GM18526 (cell line): ENCODE data around the gene PAK2.

ENCODE experiments used
- POLR2A ChIP-seq: IDR thresholded peaks from 3 replicates; pipeline ENCODE4 v1.6.1; 2011; ENCODE audit not compliant: insufficient read length; ENCODE audit errors: extremely low read depth

PAK2 gene

GRCh38 chr3:196810963-196811581, 71.4 kb downstream of the PAK2 start:
- no peak for TF ChIP-seq POLR2A

DNA sequence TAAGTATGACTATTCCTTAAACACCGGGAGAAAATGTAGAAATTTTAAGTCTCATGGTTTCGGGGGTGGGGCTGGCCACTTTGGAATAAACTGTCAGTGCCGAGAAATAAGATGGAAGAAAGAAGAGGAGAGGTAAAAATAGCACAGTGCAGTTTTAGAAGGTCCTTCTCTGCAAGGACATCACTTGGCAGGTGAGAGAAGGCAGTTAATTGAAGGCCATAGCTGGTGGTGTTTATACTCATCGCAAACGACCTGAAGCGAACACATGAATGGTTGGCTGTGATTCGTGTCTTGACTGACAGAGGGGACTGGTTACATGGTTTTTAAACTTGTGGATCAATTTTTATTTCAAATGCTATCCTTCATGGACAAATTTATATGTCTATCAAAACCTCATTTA, 73.2 kb downstream of the PAK2 start:
- TF ChIP-seq POLR2A = no peak

DNA sequence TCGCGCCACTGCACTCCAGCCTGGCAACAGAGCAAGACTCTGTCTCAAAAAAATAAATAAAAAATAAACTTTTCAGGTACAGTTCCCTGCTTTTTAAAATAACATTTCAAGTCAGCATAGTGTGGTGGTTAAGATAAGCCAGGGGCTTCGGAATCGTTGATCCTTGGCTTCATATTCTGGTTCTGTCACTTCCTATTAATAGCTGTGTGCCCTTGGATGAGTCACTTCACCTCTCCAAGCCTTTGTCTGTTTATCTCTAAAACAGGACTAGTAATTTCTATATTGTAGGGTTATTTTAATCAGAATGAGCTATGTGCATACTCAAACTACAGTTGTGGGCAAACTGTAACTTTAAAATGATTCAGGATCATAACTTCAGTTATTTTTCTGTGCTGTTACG, 74.2 kb downstream of the PAK2 start:
- no peak for TF ChIP-seq POLR2A

DNA sequence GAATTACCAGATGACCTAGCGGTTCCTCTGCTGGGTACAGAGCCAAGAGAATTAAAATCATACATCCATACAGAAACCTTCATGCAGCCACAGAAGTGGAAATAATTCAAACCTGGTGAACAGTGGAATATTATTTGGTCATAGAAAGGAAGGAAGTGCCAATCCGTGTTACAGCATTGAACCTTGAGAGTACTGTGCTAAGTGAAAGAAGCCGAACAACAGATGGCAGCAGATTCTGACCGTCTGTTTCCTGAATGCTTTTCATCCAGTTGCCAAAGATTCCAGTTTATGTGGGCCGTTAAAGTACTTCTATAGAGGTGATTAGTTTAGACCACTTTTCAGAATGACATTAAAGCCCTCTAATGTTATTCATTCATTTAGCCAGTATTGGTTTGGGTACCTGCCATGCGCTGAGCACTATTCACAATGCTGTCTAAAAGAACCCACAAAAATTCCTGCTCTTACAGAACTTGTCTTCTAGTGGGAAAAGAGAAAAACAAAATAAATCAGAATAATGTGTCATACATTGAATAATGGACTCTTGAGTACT, 82.2 kb downstream of the PAK2 start:
- TF ChIP-seq POLR2A = no peak

- no peak for TF ChIP-seq POLR2A
These were observed 95.4 kb downstream of the PAK2 start for GRCh38 chr3:196835086-196835485.

DNA sequence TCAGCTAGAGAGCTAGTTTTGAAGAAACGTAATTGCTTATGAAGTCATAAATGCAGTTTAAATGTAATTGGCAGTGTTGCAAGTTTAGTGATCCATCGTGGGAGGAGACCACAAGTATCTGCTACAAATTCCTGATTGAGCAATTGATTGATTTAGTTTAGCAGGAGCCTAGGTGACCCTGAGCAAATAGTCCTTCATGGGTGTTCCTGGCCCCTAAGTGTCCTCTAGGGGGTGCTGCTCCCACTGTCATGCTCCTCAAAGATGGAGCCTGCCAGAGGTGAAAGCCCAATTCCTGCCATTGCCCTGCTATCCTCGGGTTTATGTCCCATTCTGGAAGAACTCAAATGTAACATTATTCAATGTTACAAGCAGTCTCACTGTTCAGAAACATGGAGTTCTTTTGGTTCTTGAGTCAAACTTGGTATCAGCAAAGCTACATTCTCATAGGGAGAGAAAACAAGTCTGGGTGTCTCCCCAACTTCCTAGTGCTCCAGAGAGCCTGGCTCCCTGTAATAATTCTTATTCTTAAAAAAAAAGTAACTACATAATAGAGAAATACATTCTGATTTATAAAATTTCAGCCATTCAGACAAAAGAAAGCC, 98.3 kb downstream of the PAK2 start:
- TF ChIP-seq POLR2A = no peak

- no peak for TF ChIP-seq POLR2A
These were observed 103.1 kb downstream of the PAK2 start for GRCh38 chr3:196842567-196843434.

GRCh38 chr3:196843435-196844110, 103.9 kb downstream of the PAK2 start:
- TF ChIP-seq POLR2A = no peak

GRCh38 chr3:196849180-196849741, 109.6 kb downstream of the PAK2 start:
- no peak for TF ChIP-seq POLR2A

DNA sequence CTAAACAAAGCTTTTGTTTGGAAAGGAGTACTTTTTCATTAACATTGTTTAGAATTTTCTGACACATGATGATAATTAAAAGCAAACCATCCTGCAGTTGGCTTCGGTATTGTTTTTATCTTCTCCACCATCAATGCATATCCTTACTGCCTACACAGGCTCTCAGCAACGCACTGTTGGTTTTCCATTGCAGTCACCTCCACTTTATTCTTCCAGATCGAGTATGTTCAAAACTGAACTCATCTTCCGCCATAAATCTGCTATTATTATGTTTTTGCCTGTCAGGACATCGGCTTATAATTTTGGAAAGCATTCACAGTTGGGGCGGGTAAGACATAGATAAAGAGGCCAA, 127.5 kb downstream of the PAK2 start:
- TF ChIP-seq POLR2A = no peak

GRCh38 chr3:196867507-196868296, 128.0 kb downstream of the PAK2 start, which contains the start of gene SENP5:
Gene SENP5 (plus strand): TSS chr3:196867920. CDS start chr3:196885182, 17,262 bp downstream.
- TF ChIP-seq POLR2A = peak; percentile 97

GRCh38 chr3:196868297-196868661, 128.6 kb downstream of the PAK2 start:
- no peak for TF ChIP-seq POLR2A

GRCh38 chr3:196872316-196872715, 132.7 kb downstream of the PAK2 start:
- TF ChIP-seq POLR2A = no peak

DNA sequence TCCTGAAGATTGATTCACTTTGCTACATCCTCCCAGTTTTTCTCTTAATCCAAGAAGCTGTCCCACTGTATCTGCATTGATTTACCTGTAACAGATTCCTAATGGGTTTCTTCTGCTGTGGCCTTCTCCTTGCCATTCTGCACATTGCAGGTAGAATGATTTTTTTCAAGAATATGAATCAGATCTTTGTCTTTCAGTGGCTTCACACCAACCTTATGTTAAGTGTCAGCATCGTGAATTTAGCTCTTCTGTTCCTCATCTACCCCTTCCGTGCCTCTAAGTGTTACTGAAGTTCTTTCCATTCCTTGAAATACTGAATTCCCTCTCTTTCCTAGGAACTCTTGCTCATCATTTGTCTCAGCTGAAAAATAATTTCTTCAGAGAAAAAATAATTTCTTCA, 135.6 kb downstream of the PAK2 start:
- TF ChIP-seq POLR2A = no peak
